Measurements from ENCODE around the gene SENP8.

DNA sequence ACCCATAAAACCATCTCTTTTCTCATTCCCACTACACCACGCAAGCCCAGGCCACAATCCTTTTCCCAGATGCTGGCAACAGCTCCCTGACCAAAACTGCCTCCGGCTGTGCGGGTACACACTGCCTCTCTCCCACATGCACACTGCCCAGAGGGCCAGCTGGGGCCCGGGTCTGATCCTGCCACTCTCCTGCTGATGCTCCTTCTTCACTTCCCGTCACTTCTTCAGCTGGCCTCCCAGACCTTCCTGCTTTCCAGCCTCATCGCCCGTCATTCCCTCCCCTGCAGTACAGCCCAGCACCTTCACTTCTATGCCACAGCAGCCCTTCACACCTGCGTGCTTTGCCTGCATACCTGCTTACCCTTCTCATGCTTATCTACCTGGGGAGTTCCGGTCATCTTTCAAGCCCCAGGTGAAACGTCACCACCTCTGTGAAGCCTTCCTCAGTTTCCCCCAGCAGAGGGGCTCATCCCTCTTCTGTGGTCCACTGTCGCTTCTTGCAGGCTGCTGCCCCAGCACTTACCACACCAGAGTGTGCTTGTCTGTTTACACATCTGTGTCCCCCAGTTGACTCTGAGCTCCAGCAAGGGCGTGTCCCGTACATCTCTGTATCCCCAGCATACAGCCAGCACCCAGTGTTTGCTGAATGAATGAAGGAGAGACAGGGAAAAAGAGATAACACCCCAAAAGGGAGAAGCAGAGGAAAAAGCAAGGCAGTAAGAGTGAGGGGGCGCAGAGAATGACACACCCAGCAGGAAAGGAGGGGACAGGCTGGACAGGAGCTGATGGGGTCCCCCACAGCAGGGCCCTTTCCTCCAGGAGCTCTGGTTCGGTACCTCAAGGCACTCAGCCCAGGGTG is 57.2 kb downstream of the SENP8 start:
- TF ChIP-seq, protein P1, sequence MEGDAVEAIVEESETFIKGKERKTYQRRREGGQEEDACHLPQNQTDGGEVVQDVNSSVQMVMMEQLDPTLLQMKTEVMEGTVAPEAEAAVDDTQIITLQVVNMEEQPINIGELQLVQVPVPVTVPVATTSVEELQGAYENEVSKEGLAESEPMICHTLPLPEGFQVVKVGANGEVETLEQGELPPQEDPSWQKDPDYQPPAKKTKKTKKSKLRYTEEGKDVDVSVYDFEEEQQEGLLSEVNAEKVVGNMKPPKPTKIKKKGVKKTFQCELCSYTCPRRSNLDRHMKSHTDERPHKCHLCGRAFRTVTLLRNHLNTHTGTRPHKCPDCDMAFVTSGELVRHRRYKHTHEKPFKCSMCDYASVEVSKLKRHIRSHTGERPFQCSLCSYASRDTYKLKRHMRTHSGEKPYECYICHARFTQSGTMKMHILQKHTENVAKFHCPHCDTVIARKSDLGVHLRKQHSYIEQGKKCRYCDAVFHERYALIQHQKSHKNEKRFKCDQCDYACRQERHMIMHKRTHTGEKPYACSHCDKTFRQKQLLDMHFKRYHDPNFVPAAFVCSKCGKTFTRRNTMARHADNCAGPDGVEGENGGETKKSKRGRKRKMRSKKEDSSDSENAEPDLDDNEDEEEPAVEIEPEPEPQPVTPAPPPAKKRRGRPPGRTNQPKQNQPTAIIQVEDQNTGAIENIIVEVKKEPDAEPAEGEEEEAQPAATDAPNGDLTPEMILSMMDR (IDR thresholded peaks at IDR 0.05) = no peak
- TF ChIP-seq POLR2A (IDR thresholded peaks at IDR 0.05) (no peak), POLR2AphosphoS5 (IDR thresholded peaks at IDR 0.05) (no peak)
